Transverse colon (tissue), 4 donors: ENCODE results near the gene ROS1.
"Not testable (repeated sequence)": the region's sequence is repeated elsewhere in the genome, so short reads cannot be mapped to it uniquely, and the experiment has no call there.

Source experiments
- CTCF ChIP-seq, 5 experiments: fragments of 200-600 bp in 3 of 5; fragments of 450-650 bp in 2 of 5; sonication (generic) in 3 of 5; IDR thresholded peaks; 1 replicate in 2 of 5; 2 replicates in 3 of 5; pipeline ENCODE4 v1.5.1; 2016 to 2017; ENCODE audit warnings: antibody characterized with exemption in 5 of 5, inconsistent platforms in 3 of 5, mild to moderate bottlenecking in 2 of 5, moderate library complexity in 1 of 5
- POLR2A ChIP-seq: fragments of 450-650 bp; IDR thresholded peaks from one replicate; pipeline ENCODE4 v1.6.1; 2016; ENCODE audit warnings: antibody characterized with exemption, mild to moderate bottlenecking, moderate library complexity
- POLR2AphosphoS5 ChIP-seq, 3 donors: sonication (generic); formaldehyde crosslinking; IDR thresholded peaks; one replicate each; pipeline ENCODE4 v1.6.1; 2016; ENCODE audit warnings: antibody characterized with exemption in 3 of 3

- not testable (repeated sequence) for TF ChIP-seq CTCF (IDR thresholded peaks at IDR 0.05); POLR2A; POLR2AphosphoS5 (IDR thresholded peaks at IDR 0.05)
Measured at GRCh38 chr6:117244571-117244970, 181.2 kb downstream of the ROS1 start.
